ENCODE measurements around the gene CACNA1I.
"Not testable (repeated sequence)": the region's sequence is repeated elsewhere in the genome, so short reads cannot be mapped to it uniquely, and the experiment has no call there.

Gene CACNA1I

DNA sequence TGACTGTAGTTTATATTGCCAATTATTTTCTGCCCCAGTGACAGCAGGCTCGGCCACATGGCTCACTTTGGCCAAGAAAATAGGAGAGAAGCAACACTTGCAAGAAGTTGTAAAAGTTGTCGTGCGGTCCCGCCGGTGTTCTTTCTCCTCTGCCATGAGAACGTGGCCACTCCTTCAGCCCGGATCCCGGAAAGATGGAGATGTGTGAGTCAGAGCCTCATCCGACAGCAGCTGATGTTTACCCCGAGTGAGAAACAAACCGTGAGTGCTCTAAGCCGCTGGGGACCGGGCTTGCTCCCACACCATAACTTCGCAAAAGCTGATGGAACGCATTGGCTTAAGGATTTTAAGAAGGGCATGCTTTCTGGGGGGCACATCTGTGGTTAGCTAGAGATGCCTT is 157.0 kb downstream of the CACNA1I start:
- in situ Hi-C loops (cut with MboI; ENCODE audit: low sequenced_read_pairs): no loop called here

DNA sequence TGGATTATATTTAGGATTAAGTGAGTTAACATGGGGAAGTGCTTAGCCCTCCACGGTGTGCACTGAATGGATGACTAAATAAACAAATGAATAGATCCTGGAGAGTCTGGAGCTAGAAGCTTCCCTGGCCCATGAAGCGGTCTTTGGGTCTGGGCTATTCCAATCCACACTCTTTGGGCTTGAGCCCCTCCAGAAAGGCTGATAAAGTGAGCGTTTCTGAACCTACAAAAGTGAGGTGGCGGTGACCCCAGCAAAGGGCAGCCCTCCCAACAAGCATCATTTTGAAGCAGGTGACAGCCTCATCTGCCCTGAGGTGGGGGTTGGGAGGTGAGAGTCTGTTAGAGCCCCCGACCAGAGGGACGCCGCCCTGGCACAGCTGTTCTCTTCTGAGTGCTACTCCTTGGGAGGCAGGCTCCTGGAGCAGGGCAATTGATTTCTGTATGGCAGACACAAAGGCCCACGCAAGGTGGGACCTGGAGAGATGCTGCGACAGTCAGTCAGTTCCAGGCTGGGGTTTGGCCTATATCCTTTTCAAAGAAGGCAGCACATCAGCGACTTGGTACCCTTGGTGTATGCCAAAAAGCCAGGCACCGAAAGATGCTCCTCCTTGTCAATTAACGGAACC is 157.8 kb downstream of the CACNA1I start:
- in situ Hi-C loops (cut with MboI; ENCODE audit: low sequenced_read_pairs): no loop called here

DNA sequence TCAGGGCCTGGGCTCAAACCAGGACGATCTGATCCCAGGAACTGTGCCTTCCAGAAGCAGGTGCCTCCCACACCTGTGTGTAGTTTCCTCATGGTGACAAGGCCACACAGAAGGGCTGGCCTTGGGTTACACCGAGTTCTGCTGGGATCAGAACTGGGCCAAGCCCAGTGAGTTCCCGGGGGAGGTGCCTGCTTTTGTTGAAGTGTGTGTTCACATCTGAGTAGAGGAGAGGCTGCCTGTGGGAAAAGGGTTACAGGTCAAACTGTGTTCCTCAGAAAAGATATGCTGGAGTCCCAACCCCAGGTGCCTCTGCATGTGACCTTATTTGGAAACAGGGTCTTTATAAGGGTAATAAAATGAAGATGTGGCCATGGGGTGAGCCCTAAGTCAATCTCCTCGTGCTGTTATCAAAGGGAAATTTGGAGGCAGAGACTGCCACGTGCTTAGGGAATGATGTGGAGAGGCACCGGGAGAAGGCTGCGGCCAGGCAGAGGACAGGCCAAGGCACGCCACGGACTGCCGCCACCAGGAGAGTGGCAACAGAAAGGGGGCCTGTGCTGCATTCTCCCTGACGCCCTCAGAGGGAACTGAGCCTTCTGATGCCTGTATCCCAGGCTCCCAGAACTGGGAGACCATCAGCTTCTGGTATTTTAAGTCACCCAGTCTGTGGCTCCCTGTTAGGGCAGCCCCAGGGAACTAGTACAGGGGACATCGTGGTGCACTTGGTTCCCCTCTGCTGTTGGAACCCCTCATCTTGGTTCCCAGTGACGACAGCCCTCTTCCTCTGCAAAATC is 158.8 kb downstream of the CACNA1I start:
- in situ Hi-C loops (cut with MboI; ENCODE audit: low sequenced_read_pairs): no loop called here

DNA sequence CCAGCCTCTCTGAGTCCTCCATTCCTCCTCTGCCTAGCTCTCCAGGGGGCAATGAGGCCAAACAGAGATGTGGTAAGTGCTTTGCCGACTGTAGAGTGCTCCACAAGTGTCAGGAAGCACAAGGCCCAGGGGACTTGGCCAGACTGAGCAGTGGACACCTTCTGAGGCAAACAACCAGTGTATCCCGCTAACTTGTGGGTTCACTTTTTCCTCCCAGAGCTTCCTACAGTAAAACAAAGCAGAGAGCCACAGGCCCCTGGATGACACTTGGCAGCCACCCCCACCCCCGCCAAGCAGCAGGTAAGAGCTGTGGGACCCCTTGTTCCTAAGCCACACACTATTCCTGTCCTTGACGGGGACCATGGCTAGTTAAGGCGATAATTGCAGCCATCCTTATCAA is 160.9 kb downstream of the CACNA1I start:
- in situ Hi-C loops (cut with MboI; ENCODE audit: low sequenced_read_pairs): no loop called here

DNA sequence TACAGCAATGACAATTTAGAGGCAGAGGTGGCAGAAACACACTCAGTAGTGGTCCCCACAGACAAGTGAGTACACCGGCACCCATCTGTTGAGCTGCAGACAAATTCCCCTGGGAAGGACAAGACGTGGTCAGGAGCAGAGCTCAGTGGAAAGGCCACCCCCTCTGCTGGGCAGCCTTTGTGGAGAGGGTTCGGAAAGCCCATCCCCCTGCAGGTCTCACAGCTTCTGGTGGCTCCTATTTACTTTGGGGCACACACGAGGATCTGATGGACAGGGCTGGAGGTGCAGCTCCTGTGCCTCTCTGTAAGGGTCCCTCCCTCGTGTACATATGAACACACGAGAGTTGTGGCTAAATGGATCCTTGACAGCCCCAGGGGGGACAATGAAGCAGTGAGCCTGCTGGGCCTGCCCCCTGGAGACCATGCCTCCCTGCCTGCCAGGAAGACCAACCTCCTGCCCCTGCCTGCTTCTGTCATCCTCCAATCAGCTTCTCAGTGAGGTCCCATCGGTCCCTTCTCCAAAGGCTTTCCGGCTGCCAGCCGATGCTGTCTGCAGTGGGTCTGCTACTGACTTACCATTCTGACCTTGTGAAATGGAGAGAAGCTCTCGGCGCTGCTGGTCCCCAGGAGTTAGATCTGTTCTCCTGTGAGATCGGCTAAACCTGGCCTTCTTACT is 161.5 kb downstream of the CACNA1I start:
- in situ Hi-C loops (cut with MboI; ENCODE audit: low sequenced_read_pairs): no loop called here

DNA sequence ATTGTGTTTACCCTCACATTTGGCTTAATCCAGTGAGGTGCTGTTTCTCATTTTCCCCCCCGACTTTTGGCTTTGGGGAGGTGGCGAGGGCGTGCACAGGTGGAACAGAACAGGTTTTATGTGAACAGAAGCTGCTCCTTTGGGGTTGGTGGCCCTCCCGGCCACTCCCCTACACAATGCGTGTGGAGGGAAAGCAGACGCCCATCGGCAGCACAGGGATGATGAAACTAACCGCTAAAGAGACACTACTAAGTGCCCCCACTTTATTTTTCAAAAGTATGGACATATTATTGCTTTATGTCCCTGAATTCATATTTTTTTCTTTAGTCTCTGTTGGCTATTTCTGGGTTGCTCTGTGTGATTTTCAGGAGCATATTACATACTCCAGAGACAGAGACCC is 162.1 kb downstream of the CACNA1I start:
- in situ Hi-C loops (cut with MboI; ENCODE audit: low sequenced_read_pairs): no loop called here

DNA sequence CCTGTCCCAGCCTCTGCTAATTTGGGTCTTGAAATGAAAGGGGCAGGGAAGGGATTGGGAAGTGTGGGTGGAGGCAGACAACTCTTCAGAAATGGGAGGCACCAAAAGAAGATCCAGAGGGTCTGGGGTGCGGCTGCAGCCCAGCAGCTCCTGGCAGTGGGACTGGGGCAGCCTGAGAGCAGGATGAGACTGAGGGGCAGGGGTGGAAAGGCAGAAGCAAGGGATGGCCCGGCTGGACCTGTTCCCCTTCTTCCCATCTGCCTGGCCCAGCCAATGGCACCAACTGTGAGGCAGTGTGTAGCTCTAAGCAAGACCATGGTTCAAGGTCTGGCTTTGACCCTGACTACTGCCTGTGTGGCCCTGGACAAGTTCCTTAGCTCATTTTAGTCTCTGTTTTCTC is 162.6 kb downstream of the CACNA1I start:
- in situ Hi-C loops (cut with MboI; ENCODE audit: low sequenced_read_pairs): no loop called here

DNA sequence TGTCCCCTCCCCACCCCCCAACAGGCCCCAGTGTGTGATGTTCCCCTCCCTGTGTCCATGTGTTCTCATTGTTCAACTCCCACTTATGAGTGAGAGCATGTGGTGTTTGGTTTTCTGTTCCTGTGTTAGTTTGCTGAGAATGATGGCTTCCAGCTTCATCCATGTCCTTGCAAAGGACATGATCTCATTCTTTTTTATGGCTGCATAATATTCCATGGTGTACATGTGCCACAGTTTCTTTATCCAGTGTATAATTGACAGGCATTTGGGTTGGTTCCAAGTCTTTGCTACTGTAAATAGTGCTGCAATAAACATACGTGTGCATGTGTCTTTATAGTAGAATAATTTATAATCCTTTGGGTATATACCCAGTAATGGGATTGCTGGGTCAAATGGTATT is 163.5 kb downstream of the CACNA1I start:
- in situ Hi-C loops (cut with MboI; ENCODE audit: low sequenced_read_pairs): not testable (repeated sequence)

DNA sequence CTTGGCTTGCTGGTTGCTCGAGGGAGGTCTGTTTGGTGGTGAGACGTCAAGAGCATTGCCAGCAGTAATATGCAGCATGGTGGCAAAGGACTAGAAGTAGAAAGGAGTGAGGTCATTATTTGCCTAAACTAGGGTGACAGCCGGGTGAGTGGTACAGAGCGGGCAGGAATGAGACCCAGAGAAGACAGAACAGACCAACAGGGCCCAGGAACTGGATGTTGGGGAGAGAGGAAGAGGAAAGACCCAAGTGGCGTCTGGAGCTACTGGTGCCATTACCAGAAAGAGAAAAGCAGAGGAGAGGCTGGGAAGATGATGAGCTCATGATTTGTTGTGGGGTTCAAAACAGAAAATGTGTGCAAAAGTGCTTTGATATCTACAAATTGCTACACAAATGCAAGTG is 164.3 kb downstream of the CACNA1I start:
- in situ Hi-C loops (cut with MboI; ENCODE audit: low sequenced_read_pairs): no loop called here

DNA sequence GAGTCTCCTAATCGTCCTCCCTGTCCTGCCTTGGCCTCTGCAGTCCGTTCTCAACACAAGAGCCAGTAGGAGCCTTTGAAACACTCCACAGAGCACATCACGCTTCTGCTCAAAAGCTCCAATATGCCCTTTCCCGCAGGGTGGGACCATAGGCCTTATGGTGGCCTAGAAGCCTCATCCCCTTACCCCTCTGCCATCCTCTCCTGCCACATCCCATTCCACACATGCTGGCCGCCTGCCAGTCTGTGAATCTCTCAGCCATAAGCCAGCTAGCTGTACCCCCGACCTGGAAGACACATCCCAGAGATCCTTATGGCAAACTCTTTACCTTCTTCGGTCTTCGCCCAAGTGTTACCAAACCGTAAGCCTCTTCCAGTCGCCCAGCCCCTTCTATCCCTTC is 165.2 kb downstream of the CACNA1I start:
- in situ Hi-C loops (cut with MboI; ENCODE audit: low sequenced_read_pairs): no loop called here

DNA sequence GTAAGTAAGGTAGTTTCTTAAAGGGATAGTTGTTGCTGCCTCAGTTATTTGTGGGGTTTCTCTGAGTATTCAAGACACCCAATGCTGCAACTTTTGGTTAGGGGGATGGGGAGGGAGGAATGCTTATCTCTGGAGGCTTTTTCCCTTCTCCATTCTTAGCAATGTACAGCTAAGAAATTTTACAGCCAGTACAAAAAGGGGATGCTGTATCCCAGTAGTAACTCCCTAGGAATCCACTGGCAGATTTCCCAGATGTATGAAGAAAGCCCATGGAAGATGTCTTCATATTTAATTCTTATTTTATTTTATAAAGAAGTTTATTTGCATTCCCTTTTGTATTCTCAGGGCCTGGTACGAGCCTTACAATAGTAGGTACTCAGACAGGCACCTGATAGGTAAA is 168.2 kb downstream of the CACNA1I start:
- in situ Hi-C loops (cut with MboI; ENCODE audit: low sequenced_read_pairs): no loop called here

All from HL-60/S4 treated with retinoic acid at 250 ng/mL for 4 days and 3 days (cell line).